DMS79 (cell line): ENCODE data around the gene MEX3A.
"Not testable (repeated sequence)": the region's sequence is repeated elsewhere in the genome, so short reads cannot be mapped to it uniquely, and the experiment has no call there.

ENCODE experiments used
- DNase-seq: peaks from one replicate; lab custom pipeline; 2025; lab: John Stamatoyannopoulos, UW

MEX3A gene

GRCh38 chr1:156054500-156055280, 27.6 kb downstream of the MEX3A start, which contains the start of gene LAMTOR2:
LAMTOR2 (plus strand) TSS chr1:156054782; CDS start chr1:156054890, 108 bp downstream.
- DNase-seq = peak; percentile 93

DNA sequence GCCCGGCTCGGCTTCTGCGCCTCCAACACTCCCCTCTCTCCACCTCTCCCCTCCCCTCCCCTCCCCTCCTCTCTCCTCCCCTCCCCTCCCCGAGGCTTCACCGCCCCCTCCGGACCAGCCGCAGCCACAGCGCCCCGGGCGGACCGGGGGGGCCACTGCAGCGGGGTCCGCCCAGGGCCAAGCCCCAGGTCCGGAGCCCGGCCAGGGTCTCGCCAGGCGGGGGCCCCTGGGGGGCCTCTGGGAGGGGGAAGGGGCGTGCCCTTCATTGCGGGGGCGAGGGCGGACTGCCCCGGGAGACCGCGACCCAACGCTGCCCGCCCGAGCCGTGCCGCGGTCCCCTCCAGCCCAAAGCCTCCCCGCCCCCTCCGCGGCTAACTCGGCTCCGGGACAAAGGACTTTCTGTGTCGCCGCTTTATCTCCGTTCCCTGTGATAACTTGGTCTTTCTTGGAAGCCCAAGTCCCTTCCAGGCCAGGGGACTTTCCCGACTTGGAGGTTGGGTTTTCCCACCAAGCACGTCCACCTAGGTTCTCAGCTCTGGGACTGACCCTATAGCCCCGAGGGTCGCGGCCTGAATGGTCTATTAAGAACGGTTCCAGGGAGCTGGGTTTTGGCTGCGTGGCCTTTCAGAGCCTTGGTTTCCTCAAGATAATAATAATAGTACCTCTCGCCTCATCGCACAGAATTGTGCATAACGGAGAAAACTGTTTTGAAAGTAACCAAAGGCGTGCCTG, 28.3 kb downstream of the MEX3A start, which contains the start of gene UBQLN4:
UBQLN4 (minus strand) TSS at position 31 of the 732 bp plus-strand sequence. CDS start 97 bp downstream, outside the sequence.
- DNase-seq = peak; percentile 63

- no peak for DNase-seq
Measured at GRCh38 chr1:156052862-156053767, 29.1 kb downstream of the MEX3A start.

DNA sequence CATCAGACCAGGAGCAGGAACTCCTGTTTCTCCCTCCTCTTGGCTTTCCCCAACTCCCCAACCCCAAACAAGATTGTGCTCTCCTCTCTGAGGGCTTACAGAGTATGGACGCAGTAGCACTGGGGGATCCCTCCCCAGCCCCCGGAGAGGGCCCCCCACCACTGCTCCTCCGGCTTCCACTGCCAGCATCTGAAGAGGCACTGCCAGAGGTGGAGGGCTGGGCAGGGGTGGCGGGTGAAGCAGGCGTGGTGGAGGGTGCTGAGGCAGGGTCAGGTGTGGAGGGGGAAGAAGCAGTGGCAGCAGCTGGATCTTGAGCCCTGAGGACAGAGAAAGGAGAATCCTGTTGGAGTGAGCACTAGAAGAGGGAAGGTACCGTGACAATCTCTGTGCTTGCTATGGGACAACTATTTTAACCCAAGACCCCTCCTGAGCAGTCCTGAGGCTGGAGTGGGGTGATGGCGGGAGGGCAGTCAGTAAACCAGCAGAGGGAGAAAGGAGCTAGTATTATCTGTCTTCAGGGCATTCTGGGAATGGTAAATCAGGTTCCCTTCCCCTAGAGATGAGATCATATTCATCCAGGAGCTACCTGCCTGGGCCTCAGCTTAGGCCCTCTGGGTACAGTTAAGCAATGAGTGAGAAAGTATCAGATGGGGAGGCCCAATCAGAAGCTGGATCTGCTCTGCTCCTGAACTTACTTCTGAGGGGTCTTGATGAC, 31.1 kb downstream of the MEX3A start:
- DNase-seq = no peak

GRCh38 chr1:156050376-156050775, 31.9 kb downstream of the MEX3A start:
- DNase-seq = no peak

- DNase-seq = no peak
Measured at GRCh38 chr1:156048663-156049258, 33.5 kb downstream of the MEX3A start.

DNA sequence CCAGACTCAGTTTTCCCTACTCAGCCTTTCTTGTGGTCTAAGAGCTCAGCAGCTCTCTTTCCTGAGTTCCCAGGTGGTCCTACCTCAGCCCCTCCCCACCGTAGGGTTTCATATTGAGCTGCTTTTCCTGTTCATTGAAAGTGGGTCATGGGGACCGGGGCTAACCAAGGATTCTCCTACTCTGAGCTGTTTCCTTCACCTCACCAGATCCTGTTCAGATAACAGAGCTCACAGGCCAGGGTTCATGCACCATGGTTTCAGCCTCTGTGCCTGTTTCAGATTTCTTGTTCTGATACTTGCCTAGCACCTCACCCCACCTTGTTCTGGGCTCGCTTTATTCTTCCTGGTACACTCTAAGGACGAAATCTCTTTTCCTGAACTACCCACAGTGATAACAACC, 37.2 kb downstream of the MEX3A start:
- DNase-seq = no peak

GRCh38 chr1:156042828-156043227, 39.4 kb downstream of the MEX3A start:
- no peak for DNase-seq

DNA sequence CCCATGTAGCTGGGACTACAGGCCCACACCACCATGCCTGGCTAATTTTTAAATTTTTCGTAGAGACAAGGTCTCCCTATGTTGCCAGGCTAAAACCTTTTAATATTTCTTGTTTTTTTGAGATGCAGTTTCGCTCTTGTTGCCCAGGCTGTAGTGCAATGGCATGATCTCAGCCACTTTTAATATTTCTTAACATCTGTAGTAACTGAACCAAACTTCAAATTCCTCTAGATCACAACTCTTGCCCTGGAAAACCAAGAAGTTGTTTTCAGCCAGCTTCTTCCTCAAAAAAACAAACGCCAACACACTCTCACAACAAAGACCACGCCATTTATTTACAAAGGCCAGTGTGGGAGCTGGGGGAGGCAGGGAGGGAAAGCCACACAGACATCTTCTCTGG, 47.3 kb downstream of the MEX3A start:
- not testable (repeated sequence) for DNase-seq

GRCh38 chr1:156033011-156033410, 49.3 kb downstream of the MEX3A start:
- DNase-seq = no peak

- DNase-seq = no peak
Measured at GRCh38 chr1:156026588-156026987, 55.7 kb downstream of the MEX3A start.

DNA sequence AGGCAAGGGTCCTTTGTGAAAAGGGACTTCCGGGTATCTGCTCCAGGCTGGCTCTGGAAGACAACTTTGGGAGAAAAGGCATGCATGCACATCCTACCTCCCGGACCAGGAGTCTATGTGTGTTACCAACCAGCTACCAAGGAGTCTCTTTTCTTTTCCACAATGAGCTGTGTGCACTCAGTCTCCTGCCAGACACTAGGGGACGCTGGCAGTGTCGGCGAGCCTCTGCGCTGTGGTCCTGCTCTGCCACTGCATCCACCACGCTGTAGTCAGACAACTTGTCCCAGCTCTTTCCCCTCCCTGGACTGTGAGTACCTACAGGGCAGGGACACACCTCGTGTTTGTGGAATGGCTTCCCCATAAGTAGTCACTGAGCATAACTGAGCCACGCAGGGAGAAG, 56.4 kb downstream of the MEX3A start:
- DNase-seq = no peak

DNA sequence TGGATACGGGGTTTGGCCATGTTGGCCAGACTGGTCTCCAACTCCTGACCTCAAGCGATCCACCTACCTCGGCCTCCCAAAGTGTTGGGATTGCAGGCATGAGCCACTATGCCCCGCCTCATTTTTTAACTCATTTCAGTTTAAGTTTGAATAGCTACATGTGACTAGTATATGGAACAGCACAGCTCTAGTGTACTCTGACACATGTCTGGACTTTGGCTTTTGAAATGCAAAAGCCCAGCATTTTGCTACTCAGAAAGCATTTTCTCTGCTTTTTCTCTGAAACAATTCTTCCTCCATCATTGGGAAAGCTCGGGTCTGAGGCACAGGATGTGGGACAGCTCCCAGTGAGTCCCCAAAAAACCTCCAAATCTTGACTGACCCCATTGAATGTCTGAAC, 57.5 kb downstream of the MEX3A start:
- DNase-seq = no peak
